ENCODE data around the gene CELF4. TPM values are rescaled to one million over a fixed set of nuclear protein-coding genes. Genes with fewer than 3 reads are reported as not detected.

CELF4 gene
- total and polyA plus RNA-seq, 2 experiments from 2014 or later = 1.6 to 2.1 TPM

GRCh38 chr18:37496568-37496967 lies 69.0 kb downstream of the CELF4 start:
- no peak for TF ChIP-seq CTCF (IDR thresholded peaks at IDR 0.05; ENCODE audit: low read depth, low read length)
- no peak for DNase-seq (ENCODE audit: low read depth in 1 of 2, low spot score in 1 of 2)
- Histone ChIP-seq H3K36me3 (no peaks in the 10 kb centered on the region), H3K27me3 (no peaks in the 10 kb centered on the region), H3K9me3 (ENCODE audit: low read depth) (no peaks in the 10 kb centered on the region), H3K27ac (no peak overlapping the region), H3K4me3 (no peak overlapping the region), H3K4me1 (ENCODE audit: low read depth) (no peaks in the 10 kb centered on the region)

DNA sequence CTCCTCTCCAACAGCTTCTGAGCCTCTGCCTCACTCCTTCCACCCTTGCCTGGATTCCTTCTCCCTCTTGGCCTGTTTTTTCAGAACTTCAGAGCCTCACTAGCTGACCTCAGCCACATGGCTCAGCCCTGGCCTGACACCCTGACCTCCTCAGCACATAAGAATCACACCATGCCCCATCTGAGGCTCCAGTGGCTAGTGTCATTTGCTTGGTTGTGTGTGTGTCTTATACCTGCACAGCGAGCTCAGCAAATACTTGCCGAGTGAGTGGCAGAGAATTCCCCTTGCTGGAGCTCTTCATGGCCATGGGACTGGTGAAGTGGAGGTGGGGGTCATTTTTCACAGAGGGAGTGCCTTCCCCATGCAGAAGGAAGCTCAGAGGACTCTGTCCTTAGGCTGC lies 70.2 kb downstream of the CELF4 start:
- Histone ChIP-seq H3K4me3 (no peak overlapping the region), H3K27ac (no peak overlapping the region), H3K9me3 (ENCODE audit: low read depth) (no peaks in the 10 kb centered on the region), H3K27me3 (peaks cover 7% of the 10 kb centered on the region), H3K4me1 (ENCODE audit: low read depth) (no peaks in the 10 kb centered on the region), H3K36me3 (no peaks in the 10 kb centered on the region)
- no peak for TF ChIP-seq CTCF (IDR thresholded peaks at IDR 0.05; ENCODE audit: low read depth, low read length)
- DNase-seq (ENCODE audit: low read depth in 1 of 2, low spot score in 1 of 2) = no peak

GRCh38 chr18:37494406-37494805 lies 71.2 kb downstream of the CELF4 start:
- no peak for TF ChIP-seq CTCF (IDR thresholded peaks at IDR 0.05; ENCODE audit: low read depth, low read length)
- Histone ChIP-seq H3K27ac (no peak overlapping the region), H3K9me3 (ENCODE audit: low read depth) (no peaks in the 10 kb centered on the region), H3K27me3 (peaks cover 16% of the 10 kb centered on the region), H3K4me1 (ENCODE audit: low read depth) (no peaks in the 10 kb centered on the region), H3K36me3 (no peaks in the 10 kb centered on the region), H3K4me3 (no peak overlapping the region)
- no peak for DNase-seq (ENCODE audit: low read depth in 1 of 2, low spot score in 1 of 2)

DNA sequence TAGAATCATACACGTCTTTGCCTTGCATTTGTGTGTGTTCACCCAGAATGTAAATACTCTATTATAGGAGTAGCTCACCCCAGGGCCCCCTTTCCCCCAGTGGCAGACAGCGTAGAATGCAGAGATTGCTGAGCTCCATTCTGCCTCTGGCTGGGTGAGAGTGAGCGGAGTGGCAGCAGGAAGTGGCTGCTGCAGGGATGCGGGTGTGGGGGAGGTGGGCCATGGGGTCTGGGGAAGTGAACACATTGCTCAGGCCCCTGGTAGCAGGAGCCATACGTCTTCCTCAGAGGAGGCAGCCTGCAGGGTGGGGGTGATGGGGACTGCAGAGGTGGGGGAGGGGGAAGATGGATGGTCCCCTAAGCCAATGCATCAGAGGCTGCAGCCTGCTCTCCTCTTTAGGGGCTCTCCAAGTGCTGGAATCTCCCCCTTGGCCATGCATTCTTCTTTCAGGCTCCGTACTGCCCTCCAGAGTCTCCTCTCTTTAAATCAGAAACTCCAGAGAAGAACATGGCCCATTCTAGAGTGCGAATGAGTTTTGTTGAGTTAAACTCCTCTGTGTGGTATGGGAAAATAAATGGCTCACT lies 72.2 kb downstream of the CELF4 start:
- Histone ChIP-seq H3K9me3 (ENCODE audit: low read depth) (no peaks in the 10 kb centered on the region), H3K27me3 (peaks cover 22% of the 10 kb centered on the region), H3K4me1 (ENCODE audit: low read depth) (no peaks in the 10 kb centered on the region), H3K4me3 (no peak overlapping the region), H3K36me3 (no peaks in the 10 kb centered on the region), H3K27ac (no peak overlapping the region)
- no peak for DNase-seq (ENCODE audit: low read depth in 1 of 2, low spot score in 1 of 2)
- TF ChIP-seq CTCF (IDR thresholded peaks at IDR 0.05; ENCODE audit: low read depth, low read length) = no peak

DNA sequence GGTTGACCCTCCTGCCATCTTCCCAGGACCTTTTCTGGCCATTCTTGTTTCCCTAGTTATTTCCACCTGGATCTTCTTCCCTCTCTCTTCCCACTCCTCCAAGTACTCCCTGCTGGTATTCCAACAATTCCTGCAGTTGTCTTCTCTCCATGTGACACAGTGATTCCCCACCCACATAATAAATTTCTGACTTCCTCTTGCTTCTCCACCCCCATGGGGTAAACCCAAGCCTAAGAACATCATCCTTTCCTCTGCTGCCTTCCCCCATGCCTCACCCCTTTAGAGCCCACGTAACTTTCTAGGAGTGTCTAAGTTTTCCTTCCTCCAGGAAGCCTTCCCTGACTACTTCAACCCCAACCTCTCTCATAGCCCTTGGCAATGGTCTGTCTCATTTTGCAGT lies 72.6 kb downstream of the CELF4 start:
- H3K36me3 ChIP-seq = no peaks in the 10 kb centered on the region
- H3K27ac ChIP-seq = no peak overlapping the region
- no peak overlapping the region for H3K4me3 ChIP-seq
- no peak for DNase-seq (ENCODE audit: low read depth in 1 of 2, low spot score in 1 of 2)
- peaks cover 25% of the 10 kb centered on the region for H3K27me3 ChIP-seq
- no peaks in the 10 kb centered on the region for H3K9me3 ChIP-seq (ENCODE audit: low read depth)
- H3K4me1 ChIP-seq (ENCODE audit: low read depth) = no peaks in the 10 kb centered on the region
- TF ChIP-seq CTCF (IDR thresholded peaks at IDR 0.05; ENCODE audit: low read depth, low read length) = no peak

- Histone ChIP-seq H3K9me3 (ENCODE audit: low read depth) (no peaks in the 10 kb centered on the region), H3K4me1 (ENCODE audit: low read depth) (no peaks in the 10 kb centered on the region), H3K4me3 (no peak overlapping the region), H3K36me3 (no peaks in the 10 kb centered on the region), H3K27me3 (peaks cover 39% of the 10 kb centered on the region), H3K27ac (no peak overlapping the region)
- no peak for TF ChIP-seq CTCF (IDR thresholded peaks at IDR 0.05; ENCODE audit: low read depth, low read length)
- DNase-seq (ENCODE audit: low read depth in 1 of 2, low spot score in 1 of 2) = no peak
Observed at GRCh38 chr18:37491526-37491925, 74.1 kb downstream of the CELF4 start.
